Mucosa of descending colon (tissue), 3 donors: ENCODE results near the gene KIAA2012. TPM values are rescaled to one million over a fixed set of nuclear protein-coding genes. Genes with fewer than 3 reads are reported as not detected.
A peak's percentile ranks its signal among the peaks of the same experiment; 100 is the strongest.
"Not testable (repeated sequence)": the region's sequence is repeated elsewhere in the genome, so short reads cannot be mapped to it uniquely, and the experiment has no call there.

ENCODE experiments used
- ATAC-seq: fragments of 200-7000 bp; cut with Tn5 transposase; one replicate; pipeline ENCODE4 v1.9.1; 2020; ENCODE audit warnings: mild to moderate bottlenecking, moderate library complexity
- DNase-seq, 3 donors: peaks; one replicate each; pipeline ENCODE4 v3.0.0-alpha.2; 2020
- H3K36me3 ChIP-seq: fragments of 200-600 bp; one replicate; pipeline ENCODE4 v1.8.0; 2021; ENCODE audit warnings: low read depth, mild to moderate bottlenecking
- H3K4me1 ChIP-seq: fragments of 200-600 bp; one replicate; pipeline ENCODE4 v1.8.0; 2021; ENCODE audit warnings: low read depth, mild to moderate bottlenecking
- H3K4me3 ChIP-seq: fragments of 200-600 bp; one replicate; pipeline ENCODE4 v1.8.0; 2021; ENCODE audit warnings: mild to moderate bottlenecking
- H3K9me3 ChIP-seq: fragments of 200-600 bp; one replicate; pipeline ENCODE4 v1.8.0; 2021; ENCODE audit warnings: mild to moderate bottlenecking
- CTCF ChIP-seq: fragments of 200-600 bp; IDR thresholded peaks from one replicate; pipeline ENCODE4 v1.8.0; 2022; ENCODE audit warnings: antibody characterized with exemption, mild to moderate bottlenecking
- intact Hi-C, 2 donors: fragments of 100-400 bp; cut with DNase I in 1 of 2; cut with micrococcal nuclease in 1 of 2; formaldehyde crosslinking; loops; one replicate each; pipeline versions ENCODE4 v1.11.0 to v1.11.1; 2022; cut with DNase I, micrococcal nuclease
- total RNA-seq, 3 donors: library from RNA; stranded (reverse); fragmentation: NEBNext Ultra II Directional in 2 of 3; extraction: Animal tissue kit (Norgen Biotek cat#: 25700) in 2 of 3; gene quantifications; one replicate each; pipeline versions ENCODE4 v1.2.1 to v1.2.4, GENCODE V29; 2021 to 2023
- donor health status: DM: no; HTN: no; CAD: no; lungs with moderate emphysema.
- donor health status: DM: no; HTN: no; CAD: no.
- donor health status: DM: no; HTN: yes; CAD: no.

The KIAA2012 gene
- total RNA-seq, 3 donors from 2014 or later, result 0.13 to 0.14 TPM; not detected in 1

DNA sequence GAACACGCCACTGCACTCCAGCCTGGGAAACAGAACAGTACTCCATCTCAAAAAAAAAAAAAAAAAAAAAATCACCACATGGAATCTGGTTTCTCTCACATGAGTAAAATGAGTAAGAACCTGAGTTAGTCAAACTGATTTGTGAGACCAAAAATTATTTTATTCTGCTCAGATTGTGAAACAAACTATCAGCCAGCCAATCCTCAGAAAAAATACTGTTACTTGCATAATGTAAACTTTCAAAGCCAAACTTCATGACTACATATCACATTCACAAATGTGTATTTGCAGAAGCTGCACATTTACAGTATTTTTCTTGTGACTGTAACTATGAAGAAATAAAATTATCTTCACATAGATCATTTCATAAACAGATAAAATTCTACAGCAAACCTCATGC, 142.1 kb downstream of the KIAA2012 start:
- Histone ChIP-seq H3K4me1 (no peaks in the 10 kb centered on the region), H3K9me3 (no peaks in the 10 kb centered on the region), H3K36me3 (no peaks in the 10 kb centered on the region), H3K4me3 (no peak overlapping the region)
- no peak for TF ChIP-seq CTCF
- no peak for DNase-seq
- ATAC-seq, result no peak
- intact Hi-C loops, result no loop called here

- no peak for ATAC-seq
- no peak for DNase-seq
- Histone ChIP-seq H3K9me3 (no peaks in the 10 kb centered on the region), H3K36me3 (no peaks in the 10 kb centered on the region), H3K4me3 (no peak overlapping the region), H3K4me1 (no peaks in the 10 kb centered on the region)
- intact Hi-C loops, result no loop called here
- no peak for TF ChIP-seq CTCF
Measured at GRCh38 chr2:202221873-202222272, 148.8 kb downstream of the KIAA2012 start.

- no peaks in the 10 kb centered on the region for H3K36me3 ChIP-seq
- ATAC-seq (peak; percentile 62), DNase-seq (peak in 1 of 3 donors; percentile 28)
- no peaks in the 10 kb centered on the region for H3K9me3 ChIP-seq
- H3K4me1 ChIP-seq, result peaks cover 10% of the 10 kb centered on the region
- peak overlapping the region; percentile 90 for H3K4me3 ChIP-seq
- intact Hi-C loops, result no loop called here
- no peak for TF ChIP-seq CTCF
Measured at GRCh38 chr2:202237787-202238233, 164.8 kb downstream of the KIAA2012 start.

DNA sequence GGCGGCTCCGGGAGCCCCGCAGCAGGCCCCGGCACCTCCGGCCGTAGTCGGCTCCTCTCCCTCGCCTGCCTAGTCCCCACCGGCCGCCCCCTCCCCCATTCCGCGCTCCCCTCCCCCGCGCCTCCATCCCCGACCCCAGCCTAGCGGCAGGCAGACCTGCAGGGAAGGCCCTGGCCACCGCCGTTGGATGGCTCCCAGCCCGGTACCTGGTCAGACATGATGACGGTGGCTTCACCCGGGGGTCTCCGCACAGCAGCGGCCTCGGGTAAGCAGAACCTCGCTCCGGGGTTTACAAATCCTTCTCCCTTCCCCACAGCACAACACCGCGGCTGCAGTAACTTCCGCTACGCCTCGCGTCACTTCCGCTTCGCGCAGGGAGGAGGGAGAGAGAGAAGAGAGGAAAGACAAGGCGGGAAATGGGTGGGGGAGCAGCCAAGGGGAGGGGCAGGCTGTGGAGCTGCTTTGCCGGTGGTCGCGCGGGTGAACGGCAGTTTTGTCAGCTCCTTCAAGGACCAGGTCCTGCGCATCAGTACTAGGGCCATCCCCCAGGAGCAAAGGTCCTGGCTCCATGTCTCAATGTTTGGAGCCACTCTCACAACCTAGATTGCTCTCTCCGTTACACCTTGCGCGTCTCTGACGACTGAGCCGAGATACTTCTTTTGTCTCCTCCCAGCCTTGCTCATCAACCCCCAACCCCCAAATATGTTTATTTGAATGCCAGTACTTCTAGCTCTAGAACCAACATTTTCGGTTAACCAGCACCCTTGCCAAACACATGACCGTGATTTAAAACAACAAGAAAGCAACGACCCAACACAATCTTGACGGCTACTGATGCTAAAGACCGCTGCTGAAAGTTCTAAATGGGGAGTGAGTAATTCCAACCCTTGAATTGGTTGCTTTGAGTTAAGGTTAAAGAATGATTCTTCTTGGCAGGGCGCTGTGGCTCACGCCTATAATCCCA, 165.5 kb downstream of the KIAA2012 start, which contains the start of gene SUMO1:
TSS of gene SUMO1 (minus strand) at position 364 of the 964 bp plus-strand sequence. CDS start at position 218, 146 bp downstream.
- no peak for TF ChIP-seq CTCF
- H3K4me3 ChIP-seq, result peak within 1 kb of the TSS; percentile 90
- no peaks in the 10 kb centered on the region for H3K36me3 ChIP-seq
- ATAC-seq (peak; percentile 99), DNase-seq (peak; percentile 94 to 95 (median 94))
- H3K9me3 ChIP-seq, result no peaks in the 10 kb centered on the region
- peaks cover 10% of the 10 kb centered on the region for H3K4me1 ChIP-seq
- intact Hi-C loops, result no loop called here

GRCh38 chr2:202247710-202248109, 174.7 kb downstream of the KIAA2012 start:
- H3K4me3 ChIP-seq, H3K9me3 ChIP-seq, H3K36me3 ChIP-seq, DNase-seq, intact Hi-C loops, H3K4me1 ChIP-seq, ATAC-seq: not testable (repeated sequence)
